Subcutaneous abdominal adipose tissue (tissue), 5 donors: Measurements from ENCODE around the gene SLX1B.
"Not testable (repeated sequence)": the region's sequence is repeated elsewhere in the genome, so short reads cannot be mapped to it uniquely, and the experiment has no call there.

Source experiments
- H3K27ac ChIP-seq: one replicate; pipeline ENCODE4 v1.7.0; 2013; ENCODE audit warnings: low read depth, mild to moderate bottlenecking, inconsistent platforms, low read length, moderate library complexity
- H3K27me3 ChIP-seq, 5 donors: one replicate each; pipeline ENCODE4 v1.7.0; 2013; ENCODE audit warnings: low read length in 5 of 5, inconsistent platforms in 1 of 5; ENCODE audit not compliant: control insufficient read depth in 5 of 5, insufficient read depth in 4 of 5
- H3K36me3 ChIP-seq, 5 donors: one replicate each; pipeline ENCODE4 v1.7.0; 2013; ENCODE audit warnings: low read length in 5 of 5; ENCODE audit not compliant: control insufficient read depth in 5 of 5, insufficient read depth in 5 of 5
- H3K4me1 ChIP-seq, 5 donors: one replicate each; pipeline ENCODE4 v1.7.0; 2013; ENCODE audit warnings: low read length in 5 of 5, mild to moderate bottlenecking in 3 of 5, moderate library complexity in 1 of 5; ENCODE audit not compliant: control insufficient read depth in 5 of 5, insufficient read depth in 5 of 5
- H3K4me3 ChIP-seq, 5 donors: one replicate each; pipeline ENCODE4 v1.7.0; 2013; ENCODE audit warnings: low read length in 5 of 5, low read depth in 1 of 5
- H3K9ac ChIP-seq, 5 donors: one replicate each; pipeline ENCODE4 v1.7.0; 2013; ENCODE audit warnings: low read length in 5 of 5, mild to moderate bottlenecking in 4 of 5, moderate library complexity in 3 of 5
- H3K9me3 ChIP-seq, 5 donors: one replicate each; pipeline ENCODE4 v1.7.0; 2013; ENCODE audit warnings: low read length in 5 of 5; ENCODE audit not compliant: control insufficient read depth in 5 of 5
- donor health status: healthy.
- donor health status: healthy.
- donor health status: healthy.
- donor health status: healthy.
- donor health status: healthy.

The SLX1B gene

DNA sequence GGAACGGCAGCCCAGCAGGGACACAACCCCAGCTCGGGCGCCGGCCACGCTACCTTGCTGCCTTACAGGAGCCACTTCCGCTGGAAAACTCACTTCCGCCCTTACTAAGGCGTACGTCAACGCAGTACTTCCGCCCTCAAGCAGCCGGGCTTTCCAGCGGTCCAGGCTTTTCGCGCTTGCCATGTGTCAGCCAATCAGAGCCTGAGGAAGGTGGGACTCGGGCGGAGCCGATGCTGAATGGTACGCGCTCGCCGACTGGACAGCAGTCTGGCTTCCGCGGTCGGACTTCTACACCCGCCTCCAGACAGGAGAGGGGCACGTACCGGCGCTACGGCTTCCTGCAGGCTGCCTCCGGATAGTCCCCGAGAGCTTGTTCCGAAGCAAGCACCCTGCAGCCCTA is at the start of gene SLX1B, which contains the start of gene BOLA2:
Gene SLX1B (plus strand): TSS at position 265 of the 400 bp plus-strand sequence.
Gene BOLA2 (minus strand): TSS at position 83 of the 400 bp plus-strand sequence. CDS start 98 bp downstream, outside the sequence.
- H3K4me1 ChIP-seq, H3K9ac ChIP-seq, H3K36me3 ChIP-seq, H3K4me3 ChIP-seq, H3K27me3 ChIP-seq, H3K27ac ChIP-seq, H3K9me3 ChIP-seq: not testable (repeated sequence)

DNA sequence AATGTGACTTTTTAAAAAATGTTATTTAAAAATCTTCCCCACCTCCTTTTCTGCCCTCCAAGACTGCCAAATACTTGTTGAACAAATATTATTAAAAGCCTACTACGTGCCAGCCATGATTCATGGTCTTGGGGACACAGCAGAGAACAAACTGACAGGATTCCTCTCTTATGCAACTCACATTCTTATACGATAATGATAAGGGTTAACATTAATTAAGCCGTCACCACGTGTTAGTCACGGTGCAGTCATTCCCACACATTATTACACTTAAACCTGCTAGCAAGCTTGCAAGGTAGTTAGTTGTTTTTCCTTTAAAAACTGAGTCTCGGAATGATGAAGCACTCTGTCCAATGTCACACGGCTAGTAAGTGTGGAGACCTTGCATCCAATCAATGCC is 49.1 kb upstream of the SLX1B start:
- H3K4me1 ChIP-seq, H3K36me3 ChIP-seq, H3K4me3 ChIP-seq, H3K9me3 ChIP-seq, H3K9ac ChIP-seq, H3K27ac ChIP-seq, H3K27me3 ChIP-seq: not testable (repeated sequence)

- H3K27me3 ChIP-seq, H3K27ac ChIP-seq, H3K9ac ChIP-seq, H3K4me3 ChIP-seq, H3K4me1 ChIP-seq, H3K9me3 ChIP-seq, H3K36me3 ChIP-seq: not testable (repeated sequence)
These were observed 30.7 kb upstream of the SLX1B start for GRCh38 chr16:29423587-29423986.

DNA sequence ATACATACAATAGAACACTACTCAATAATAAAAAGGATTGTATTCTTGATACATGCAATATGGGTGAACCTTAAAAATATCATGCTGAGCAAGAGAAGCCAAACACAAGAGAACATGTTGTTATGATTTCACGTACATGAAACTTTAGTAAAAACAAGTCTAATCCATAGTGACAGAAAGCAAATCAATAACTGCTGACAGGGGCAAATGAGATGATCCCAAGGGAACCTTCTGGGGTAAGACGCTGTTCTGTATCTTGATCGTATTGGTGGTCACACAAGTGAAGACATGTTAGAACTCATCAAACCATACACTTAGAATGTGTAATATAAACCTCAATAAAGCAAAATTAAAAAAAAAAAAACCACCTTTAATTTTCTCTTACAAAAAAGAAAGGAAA is 28.9 kb upstream of the SLX1B start:
- H3K27me3 ChIP-seq, H3K9me3 ChIP-seq, H3K27ac ChIP-seq, H3K4me1 ChIP-seq, H3K36me3 ChIP-seq, H3K9ac ChIP-seq, H3K4me3 ChIP-seq: not testable (repeated sequence)

- H3K9me3 ChIP-seq, H3K4me3 ChIP-seq, H3K36me3 ChIP-seq, H3K27me3 ChIP-seq, H3K4me1 ChIP-seq, H3K27ac ChIP-seq, H3K9ac ChIP-seq: not testable (repeated sequence)
These were observed 579 bp upstream of the SLX1B start for GRCh38 chr16:29453754-29454153.

DNA sequence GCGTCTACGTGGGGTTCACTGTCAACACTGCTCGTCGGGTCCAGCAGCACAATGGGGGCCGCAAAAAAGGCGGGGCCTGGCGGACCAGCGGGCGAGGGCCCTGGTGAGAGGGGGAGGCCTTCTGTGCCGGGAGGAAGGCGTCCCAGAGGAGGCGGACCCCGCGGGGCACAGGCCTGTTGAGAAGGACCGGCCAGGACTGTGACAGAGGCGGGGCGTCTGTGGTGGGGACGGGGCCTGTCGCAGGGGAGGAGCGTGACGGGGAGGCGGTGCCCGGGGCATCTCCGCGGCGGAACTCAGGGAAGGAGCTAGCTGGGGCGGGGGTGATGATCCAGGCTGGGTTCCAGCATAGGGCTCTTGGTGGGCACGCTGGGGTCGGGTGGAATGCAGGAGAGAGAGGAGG is 495 bp downstream of the SLX1B start:
- H3K36me3 ChIP-seq, H3K4me1 ChIP-seq, H3K27ac ChIP-seq, H3K4me3 ChIP-seq, H3K9ac ChIP-seq, H3K9me3 ChIP-seq, H3K27me3 ChIP-seq: not testable (repeated sequence)

- not testable (repeated sequence) for H3K4me1 ChIP-seq, H3K4me3 ChIP-seq, H3K27me3 ChIP-seq, H3K9ac ChIP-seq, H3K9me3 ChIP-seq, H3K36me3 ChIP-seq, H3K27ac ChIP-seq
These were observed 3.3 kb downstream of the SLX1B start for GRCh38 chr16:29457660-29458059.

DNA sequence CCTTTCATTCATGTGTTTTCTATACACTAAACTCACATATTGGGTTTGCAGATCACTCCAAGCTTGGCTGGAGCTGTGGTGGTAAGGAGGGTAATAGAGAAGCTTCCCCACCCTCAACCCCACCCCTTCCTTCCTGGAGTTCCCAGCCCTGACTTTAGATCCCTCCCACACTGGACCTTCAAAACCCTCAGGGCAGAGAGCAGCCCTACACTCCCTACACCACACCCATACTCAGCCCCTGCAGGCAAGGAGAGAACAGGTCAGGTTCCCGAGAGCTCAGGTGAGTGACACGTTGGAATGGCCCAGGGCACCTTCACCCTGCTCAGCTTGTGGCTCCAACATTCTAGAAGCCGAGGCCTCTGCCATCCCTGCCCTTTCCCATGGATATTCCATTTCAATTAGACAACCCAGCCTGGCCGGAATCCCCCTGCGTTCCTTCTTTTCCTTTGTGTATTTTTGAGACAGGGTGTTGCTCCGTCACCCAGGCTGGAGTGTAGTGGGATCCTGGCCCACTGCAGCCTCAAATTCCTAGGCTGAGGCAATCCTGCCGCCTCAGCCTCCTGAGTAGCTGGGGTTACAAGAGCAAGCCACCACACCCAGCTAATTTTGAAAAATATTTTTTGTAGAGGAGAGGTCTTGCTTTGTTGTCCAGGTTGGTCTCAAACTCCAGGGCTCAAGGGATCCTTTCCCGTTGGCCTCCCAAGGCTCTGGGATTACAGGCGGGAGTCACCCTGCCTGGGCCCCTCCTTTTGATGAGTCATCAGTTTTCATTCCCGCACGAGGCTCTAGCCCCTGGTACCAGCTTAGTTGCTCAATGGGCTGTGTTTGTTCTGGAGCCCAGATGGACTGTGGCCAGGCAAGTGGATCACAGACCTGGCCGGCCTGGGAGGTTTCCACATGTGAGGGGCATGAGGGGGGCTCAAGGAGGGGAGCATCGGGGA is 5.6 kb downstream of the SLX1B start, which contains the start of gene SULT1A4:
Gene SULT1A4 (plus strand): TSS at position 208 of the 941 bp plus-strand sequence. CDS start 1,473 bp downstream, outside the sequence.
- not testable (repeated sequence) for H3K27me3 ChIP-seq, H3K27ac ChIP-seq, H3K9ac ChIP-seq, H3K36me3 ChIP-seq, H3K4me1 ChIP-seq, H3K9me3 ChIP-seq, H3K4me3 ChIP-seq

DNA sequence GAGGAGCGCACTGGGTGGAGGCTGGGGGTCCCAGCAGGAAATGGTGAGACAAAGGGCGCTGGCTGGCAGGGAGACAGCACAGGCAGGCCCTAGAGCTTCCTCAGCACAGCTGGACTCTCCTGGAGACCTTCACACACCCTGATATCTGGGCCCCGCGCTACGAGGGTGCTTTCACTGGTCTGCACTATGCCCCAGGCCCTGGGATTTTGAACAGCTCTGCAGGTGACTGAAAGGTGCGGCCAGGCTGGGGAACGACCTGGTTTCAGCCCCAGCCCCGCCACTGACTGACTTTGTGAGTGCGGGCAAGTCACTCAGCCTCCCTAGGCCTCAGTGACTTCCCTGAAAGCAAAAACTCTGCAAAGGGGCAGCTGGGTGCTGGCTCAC is 6.3 kb downstream of the SLX1B start:
- not testable (repeated sequence) for H3K9me3 ChIP-seq, H3K9ac ChIP-seq, H3K27me3 ChIP-seq, H3K36me3 ChIP-seq, H3K4me1 ChIP-seq, H3K27ac ChIP-seq, H3K4me3 ChIP-seq

DNA sequence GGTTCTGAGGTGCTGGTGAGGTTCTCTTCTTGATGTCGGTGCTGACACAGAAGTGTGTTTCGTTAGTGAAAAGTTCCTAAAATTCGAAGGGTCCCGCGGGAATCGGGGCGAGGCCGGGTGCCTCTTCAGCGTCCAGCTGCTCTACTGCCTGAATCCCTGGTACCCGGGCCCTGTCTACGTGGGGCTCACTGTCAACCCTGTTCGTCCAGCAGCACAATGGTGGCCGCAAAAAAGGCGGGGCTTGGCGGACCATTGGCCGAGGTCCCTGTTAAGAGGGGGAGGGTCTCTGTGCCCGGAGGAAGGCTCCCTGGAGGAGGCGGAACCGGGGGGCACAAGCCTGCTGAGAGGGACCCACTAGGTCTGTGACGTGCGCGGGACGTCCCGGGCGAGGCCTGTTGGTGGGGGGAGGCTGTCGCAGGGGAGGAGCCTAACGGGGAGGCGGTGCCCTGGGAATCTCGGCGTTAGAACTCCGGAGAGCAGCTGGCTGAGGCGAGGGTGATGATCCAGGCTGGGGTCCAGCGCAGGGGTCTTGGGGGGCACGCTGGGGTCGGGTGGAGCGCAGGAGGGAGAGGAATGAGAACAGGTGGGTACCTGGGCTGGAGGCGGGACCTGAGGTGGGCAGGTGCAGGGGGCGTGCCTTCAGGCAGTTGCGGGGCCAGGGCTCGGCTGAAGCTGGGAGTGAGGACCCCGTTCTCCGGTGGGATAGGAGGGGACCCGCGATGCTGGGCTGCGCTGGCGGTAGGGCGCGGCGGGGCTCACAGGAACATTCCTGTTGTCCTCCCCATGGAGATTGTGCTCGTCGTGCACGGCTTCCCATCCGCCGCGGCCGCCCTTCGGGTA is 11.9 kb downstream of the SLX1B start:
- not testable (repeated sequence) for H3K4me3 ChIP-seq, H3K27me3 ChIP-seq, H3K4me1 ChIP-seq, H3K9ac ChIP-seq, H3K36me3 ChIP-seq, H3K9me3 ChIP-seq, H3K27ac ChIP-seq
